MCF 10A (cell line): Measurements from ENCODE around the gene GHSR. TPM values are rescaled to one million over a fixed set of nuclear protein-coding genes. Genes with fewer than 3 reads are reported as not detected.
"Not testable (repeated sequence)": the region's sequence is repeated elsewhere in the genome, so short reads cannot be mapped to it uniquely, and the experiment has no call there.

Source experiments
- Bru-seq: library from RNA; stranded (reverse); fragments of 400-500 nt; gene quantifications from one replicate; lab custom pipeline; 2021; lab: Mats Ljungman, UMichigan
- BruChase-seq, 2 experiments: library from RNA; stranded (reverse); fragments of 400-500 nt; gene quantifications; one replicate each; lab custom pipeline; 2021; lab: Mats Ljungman, UMichigan
- BruUV-seq: library from RNA; stranded (reverse); fragments of 400-500 nt; replicated peaks from 2 replicates; lab custom pipeline; 2021; lab: Mats Ljungman, UMichigan
- CTCF ChIA-PET: fragments of 300-600 bp; sonication (Branson Sonifier 250); formaldehyde crosslinking; extraction: SDS; loops from one replicate; lab custom pipeline; 2021; ENCODE audit warnings: antibody characterized with exemption, inconsistent platforms; lab: Yijun Ruan, JAX
- POLR2A ChIA-PET: fragments of 300-600, 350-650 bp; sonication (Branson Sonifier 250); formaldehyde crosslinking; extraction: SDS; loops from one replicate; lab custom pipeline; 2020; ENCODE audit warnings: antibody characterized with exemption, inconsistent platforms; lab: Yijun Ruan, JAX
- DNase-seq: peaks from one replicate; pipeline ENCODE4 v3.0.0-alpha.2; 2018; ENCODE audit not compliant: unreplicated experiment
- H3K27ac Mint-ChIP-seq: one replicate; pipeline ENCODE4 v1.8.0; 2022; ENCODE audit warnings: mild to moderate bottlenecking, low read depth, mixed read lengths; ENCODE audit not compliant: unreplicated experiment
- H3K27me3 Mint-ChIP-seq: one replicate; pipeline ENCODE4 v1.8.0; 2022; ENCODE audit warnings: mixed read lengths; ENCODE audit not compliant: insufficient read depth, unreplicated experiment
- H3K36me3 Mint-ChIP-seq: one replicate; pipeline ENCODE4 v1.8.0; 2022; ENCODE audit warnings: mild to moderate bottlenecking, moderate library complexity, mixed read lengths; ENCODE audit not compliant: insufficient read depth, unreplicated experiment
- H3K4me1 Mint-ChIP-seq: one replicate; pipeline ENCODE4 v1.8.0; 2022; ENCODE audit warnings: mixed read lengths; ENCODE audit not compliant: insufficient read depth, unreplicated experiment
- H3K4me3 Mint-ChIP-seq: one replicate; pipeline ENCODE4 v1.8.0; 2022; ENCODE audit warnings: mild to moderate bottlenecking, moderate library complexity, mixed read lengths; ENCODE audit not compliant: unreplicated experiment
- H3K9me3 Mint-ChIP-seq: one replicate; pipeline ENCODE4 v1.8.0; 2022; ENCODE audit warnings: mixed read lengths; ENCODE audit not compliant: unreplicated experiment
- CTCF ChIP-seq: fragments of 200-600 bp; IDR thresholded peaks from one replicate; pipeline ENCODE4 v1.8.0; 2022; ENCODE audit warnings: antibody characterized with exemption, mild to moderate bottlenecking; ENCODE audit not compliant: unreplicated experiment
- intact Hi-C: fragments of 100-400 bp; cut with micrococcal nuclease; formaldehyde crosslinking; loops from 2 replicates; pipeline ENCODE4 v1.14.1; 2022
- long read RNA-seq: library from polyadenylated mRNA; stranded (forward); transcript quantifications from one replicate; pipeline ENCODE4 v2.0.0, GENCODE V29; 2022
- total RNA-seq: library from RNA; stranded (reverse); gene quantifications from 2 replicates; pipeline ENCODE4 v1.2.3, GENCODE V29; 2022

GHSR gene
- total RNA-seq (not detected in 2 replicates), Bru-seq, nascent RNA (not detected), BruChase-seq, experiment 1, labeled RNA remaining after a 6-hour chase (not detected), BruChase-seq, experiment 2, labeled RNA remaining after a 2-hour chase (not detected)
- long read RNA-seq = 0 reads

GRCh38 chr3:172447611-172448579 is at the start of gene GHSR:
GHSR (minus strand) TSS chr3:172448456; CDS start chr3:172448413, 43 bp downstream.
- no peak for TF ChIP-seq CTCF
- intact Hi-C loops = no loop called here
- H3K9me3 Mint-ChIP-seq = peaks cover 8% of the 10 kb centered on the region
- H3K27ac Mint-ChIP-seq = no peak within 1 kb of the TSS
- no TSS peak for BruUV-seq
- ChIA-PET POLR2A (interaction anchor here (0.6 kb wide), 1 partner anchor 23 kb away, joined by 3 read pairs; no protein-coding TSS in a partner anchor), CTCF (interaction anchor here (0.6 kb wide), 2 partner anchors 29 to 247 kb away, joined by 3 to 4 read pairs; no protein-coding TSS in a partner anchor)
- no peak within 1 kb of the TSS for H3K4me3 Mint-ChIP-seq
- DNase-seq = no peak
- no peaks in the 10 kb centered on the region for H3K36me3 Mint-ChIP-seq
- no peaks in the 10 kb centered on the region for H3K4me1 Mint-ChIP-seq
- H3K27me3 Mint-ChIP-seq = peaks cover 17% of the 10 kb centered on the region

- H3K36me3 Mint-ChIP-seq, BruUV-seq, H3K27me3 Mint-ChIP-seq, H3K9me3 Mint-ChIP-seq, H3K4me1 Mint-ChIP-seq, H3K4me3 Mint-ChIP-seq, H3K27ac Mint-ChIP-seq, POLR2A ChIA-PET: not testable (repeated sequence)
- CTCF ChIA-PET = interaction anchor here (0.6 to 1.2 kb wide), 10 partner anchors 27 to 1011 kb away, joined by 3 to 28 read pairs (median 3); no protein-coding TSS in a partner anchor
- DNase-seq = peak; percentile 79
- TF ChIP-seq CTCF = peak; percentile 81
- intact Hi-C loops = loop anchor here (1.0 to 2.0 kb wide), 2 partner anchors 27 to 106 kb away; no protein-coding TSS in a partner anchor
Measured at GRCh38 chr3:172490198-172490669, 42.0 kb upstream of the GHSR start.

- no TSS peak for BruUV-seq
- Mint-ChIP-seq H3K27ac (no peak overlapping the region), H3K4me3 (no peak overlapping the region), H3K27me3 (no peaks in the 10 kb centered on the region), H3K36me3 (no peaks in the 10 kb centered on the region), H3K9me3 (no peaks in the 10 kb centered on the region), H3K4me1 (no peaks in the 10 kb centered on the region)
- ChIA-PET CTCF (interaction anchor here (0.6 to 4.3 kb wide), 22 partner anchors 11 to 195 kb away, joined by 3 to 31 read pairs (median 4); no protein-coding TSS in a partner anchor), POLR2A (interaction anchor here (1.3 kb wide), 1 partner anchor 11 kb away, joined by 4 read pairs; no protein-coding TSS in a partner anchor)
- DNase-seq = no peak
- TF ChIP-seq CTCF = no peak
- intact Hi-C loops = loop anchor here (5.0 kb wide), 2 partner anchors 81 to 121 kb away; no protein-coding TSS in a partner anchor
Measured at GRCh38 chr3:172478116-172478515, 29.9 kb upstream of the GHSR start.
